ENCODE measurements around the gene P2RX5.
A peak's percentile ranks its signal among the peaks of the same experiment; 100 is the strongest.
"Not testable (repeated sequence)": the region's sequence is repeated elsewhere in the genome, so short reads cannot be mapped to it uniquely, and the experiment has no call there.

Gene P2RX5
- 7.6 to 10.5 reads per million in 2 experiments for total RNA-seq

DNA sequence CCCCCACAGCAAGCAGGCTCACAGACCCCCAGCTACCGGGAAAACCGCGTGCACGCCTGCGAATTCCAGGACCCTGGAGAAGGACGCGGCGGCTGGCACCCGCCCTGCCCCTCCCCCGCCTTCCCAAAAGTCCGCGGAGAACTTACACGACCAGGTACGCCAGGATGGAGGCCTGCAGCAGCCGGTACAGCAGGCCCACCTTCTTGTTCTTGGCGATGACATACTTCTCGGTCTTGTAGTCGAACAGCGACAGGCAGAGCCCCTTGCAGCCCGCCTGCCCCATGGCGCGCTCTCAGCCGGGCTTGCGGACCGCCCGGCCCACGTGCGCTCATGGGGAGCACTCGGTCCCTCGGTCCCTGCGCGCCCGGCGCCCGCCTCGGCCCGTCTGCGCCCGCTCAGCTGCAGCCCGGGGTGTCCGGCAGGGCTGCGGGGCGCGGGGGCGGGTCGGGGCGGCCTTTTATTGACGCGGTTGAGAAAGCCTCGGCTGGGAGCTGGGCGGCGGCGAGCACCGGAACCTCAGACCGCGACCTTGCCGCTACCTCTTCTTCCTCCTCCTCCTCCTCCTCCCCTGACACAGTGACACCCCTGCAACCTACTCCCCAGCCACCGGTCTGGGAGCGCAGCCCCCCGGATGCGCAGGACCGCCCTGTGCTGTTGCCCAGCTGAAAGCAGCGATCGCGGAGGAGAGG, at the start of gene P2RX5:
TSS of gene P2RX5 (minus strand) at position 433 of the 689 bp plus-strand sequence. CDS start at position 283, 150 bp downstream.
- no peak for DNase-seq (ENCODE audit: low read depth)

DNA sequence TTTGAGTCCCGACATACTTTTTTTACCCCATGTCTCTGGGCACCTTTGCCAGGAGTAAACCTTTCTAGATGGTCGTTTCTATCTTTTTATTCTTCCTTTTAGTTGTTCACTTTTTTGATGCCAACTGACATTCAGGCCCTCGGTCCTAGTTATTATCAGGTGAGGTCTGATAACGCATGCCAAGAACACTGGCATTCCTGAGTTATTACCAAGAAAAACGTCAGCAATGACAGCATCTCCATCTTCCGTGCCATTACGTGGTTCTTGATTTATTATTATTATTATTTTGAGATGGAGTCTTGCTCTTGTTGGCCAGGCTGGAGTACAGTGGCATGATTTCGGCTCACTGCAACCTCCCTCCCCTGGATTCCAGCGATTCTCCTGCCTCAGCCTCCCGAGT, 49.1 kb upstream of the P2RX5 start:
- no peak for DNase-seq (ENCODE audit: low read depth)

- no peak for DNase-seq (ENCODE audit: low read depth)
Observed at GRCh38 chr17:3744014-3744413, 48.1 kb upstream of the P2RX5 start.

DNA sequence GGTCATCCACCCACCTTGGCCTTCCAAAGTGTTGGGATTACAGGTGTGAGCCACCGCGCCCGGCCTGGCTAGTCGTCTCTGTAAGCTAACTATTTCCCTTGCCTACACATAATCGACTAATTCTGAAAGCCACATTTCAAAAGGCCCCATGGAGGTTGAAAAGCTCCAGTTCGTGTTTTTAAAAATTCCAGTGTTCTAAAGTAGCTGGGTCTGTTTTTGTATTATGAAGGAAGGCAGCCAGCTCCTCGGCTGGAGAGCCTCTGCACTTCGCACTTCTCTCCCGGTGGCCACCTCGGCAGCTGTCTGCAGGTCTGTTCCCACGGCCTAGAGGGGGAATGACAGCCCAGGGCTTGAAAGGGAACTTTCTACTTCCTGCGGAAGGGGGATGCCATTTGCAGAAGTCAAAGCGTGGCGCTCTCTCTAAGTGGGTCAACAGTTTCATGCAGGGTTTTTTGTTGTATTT, 44.7 kb upstream of the P2RX5 start:
- DNase-seq (ENCODE audit: low read depth), result no peak

DNA sequence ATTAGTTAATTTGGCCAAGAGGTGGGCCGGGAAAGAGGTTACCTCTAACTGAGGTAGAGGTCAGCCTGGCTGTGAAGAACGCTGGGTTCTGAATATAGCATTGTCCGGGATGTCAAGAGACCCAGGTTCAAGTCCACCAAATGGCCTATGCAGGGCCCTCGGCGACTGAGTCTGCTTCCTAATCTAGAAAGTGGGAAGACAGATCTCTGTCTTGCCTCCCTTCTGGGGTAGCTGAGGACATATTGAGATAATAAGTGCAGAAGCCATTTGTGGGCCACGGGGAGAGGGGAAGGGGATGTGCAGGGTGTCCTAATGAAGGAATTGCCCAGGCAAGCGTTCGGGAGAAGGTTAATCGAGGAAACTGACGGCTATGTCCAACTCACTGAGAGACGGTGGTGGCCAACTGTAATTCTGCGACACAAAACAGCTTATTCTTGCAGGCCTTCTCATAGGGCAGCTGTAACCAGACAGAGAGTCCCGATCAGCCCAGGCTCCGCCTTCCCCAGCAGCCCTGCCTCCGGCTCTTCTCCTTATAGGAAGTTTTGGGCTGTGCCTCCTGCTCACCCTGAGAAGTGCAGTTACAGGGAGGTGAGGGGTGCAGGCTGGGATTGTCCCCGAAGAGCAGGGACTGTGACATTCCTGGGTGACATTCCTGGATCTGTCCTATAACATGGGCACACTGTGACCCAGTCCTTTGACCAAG, 43.6 kb upstream of the P2RX5 start:
- DNase-seq (ENCODE audit: low read depth), result no peak

GRCh38 chr17:3738562-3739295, 42.8 kb upstream of the P2RX5 start:
- DNase-seq (ENCODE audit: low read depth), result peak; percentile 40

GRCh38 chr17:3735515-3735914, 39.6 kb upstream of the P2RX5 start:
- DNase-seq (ENCODE audit: low read depth), result no peak

DNA sequence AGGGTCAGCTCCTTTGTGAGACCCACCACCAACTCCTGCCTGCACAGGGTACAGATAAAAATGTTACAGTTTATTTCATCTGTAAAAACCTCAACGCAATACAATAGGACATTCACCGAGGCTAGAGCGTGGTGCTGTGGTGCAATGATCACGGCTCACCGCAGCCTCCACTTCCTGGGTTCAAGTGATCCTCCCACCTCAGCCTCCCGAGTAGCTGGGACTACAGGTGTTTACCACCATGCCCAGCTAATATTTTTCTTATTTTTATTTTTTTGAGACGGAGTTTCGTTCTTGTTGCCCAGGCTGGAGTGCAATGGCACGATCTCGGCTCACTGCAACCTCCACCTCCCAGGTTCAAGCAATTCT, 38.9 kb upstream of the P2RX5 start:
- DNase-seq (ENCODE audit: low read depth), result not testable (repeated sequence)

GRCh38 chr17:3732210-3732621, 36.3 kb upstream of the P2RX5 start:
- no peak for DNase-seq (ENCODE audit: low read depth)

DNA sequence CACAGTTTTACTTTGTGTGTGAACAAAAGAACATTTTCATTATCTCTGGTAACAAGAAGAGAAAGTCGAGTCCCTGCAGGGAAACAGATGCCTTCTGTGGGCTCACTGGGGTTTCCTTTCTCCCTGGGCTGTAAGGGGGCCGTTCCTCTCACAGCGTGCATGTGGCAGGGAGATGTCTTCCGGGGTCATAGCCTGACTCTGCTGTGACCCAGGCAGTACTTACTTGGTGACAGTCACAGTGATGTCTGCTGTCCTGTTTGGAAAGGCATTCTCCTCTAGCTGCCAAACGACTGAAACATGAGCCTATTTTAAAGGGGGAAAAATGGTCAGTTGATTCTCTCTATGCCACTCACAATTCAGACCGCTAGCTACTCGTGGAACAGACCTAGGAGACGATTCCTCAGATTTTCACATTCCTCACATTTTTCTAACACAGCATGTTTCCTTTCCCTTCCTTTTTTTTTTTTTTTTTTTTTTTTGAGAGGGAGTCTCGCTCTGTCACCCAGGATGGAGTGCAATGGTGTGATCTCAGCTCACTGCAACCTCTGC, 35.0 kb upstream of the P2RX5 start:
- DNase-seq (ENCODE audit: low read depth), result no peak

- DNase-seq (ENCODE audit: low read depth), result no peak
Observed at GRCh38 chr17:3729881-3730280, 33.9 kb upstream of the P2RX5 start.

DNA sequence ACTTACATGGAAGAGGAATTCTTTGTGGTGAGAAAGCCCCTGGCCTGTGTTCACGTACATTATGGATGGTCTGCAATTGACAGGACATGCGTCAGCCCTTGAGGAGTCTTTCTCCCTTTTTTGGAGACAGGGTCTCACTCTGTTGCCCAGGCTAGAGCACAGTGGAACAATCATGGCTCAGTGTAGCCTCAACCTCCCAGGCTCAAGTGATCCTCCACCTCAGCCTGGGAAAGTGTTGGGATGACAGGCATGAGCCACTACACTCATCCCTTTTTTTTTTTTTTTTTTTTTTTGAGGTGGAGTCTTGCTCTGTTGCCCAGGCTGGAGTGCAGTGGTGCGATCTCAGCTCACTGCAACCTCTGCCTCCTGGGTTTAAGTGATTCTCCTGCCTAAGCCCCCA, 32.1 kb upstream of the P2RX5 start:
- DNase-seq (ENCODE audit: low read depth), result not testable (repeated sequence)

- no peak for DNase-seq (ENCODE audit: low read depth)
Observed at GRCh38 chr17:3727041-3727440, 31.1 kb upstream of the P2RX5 start.

DNA sequence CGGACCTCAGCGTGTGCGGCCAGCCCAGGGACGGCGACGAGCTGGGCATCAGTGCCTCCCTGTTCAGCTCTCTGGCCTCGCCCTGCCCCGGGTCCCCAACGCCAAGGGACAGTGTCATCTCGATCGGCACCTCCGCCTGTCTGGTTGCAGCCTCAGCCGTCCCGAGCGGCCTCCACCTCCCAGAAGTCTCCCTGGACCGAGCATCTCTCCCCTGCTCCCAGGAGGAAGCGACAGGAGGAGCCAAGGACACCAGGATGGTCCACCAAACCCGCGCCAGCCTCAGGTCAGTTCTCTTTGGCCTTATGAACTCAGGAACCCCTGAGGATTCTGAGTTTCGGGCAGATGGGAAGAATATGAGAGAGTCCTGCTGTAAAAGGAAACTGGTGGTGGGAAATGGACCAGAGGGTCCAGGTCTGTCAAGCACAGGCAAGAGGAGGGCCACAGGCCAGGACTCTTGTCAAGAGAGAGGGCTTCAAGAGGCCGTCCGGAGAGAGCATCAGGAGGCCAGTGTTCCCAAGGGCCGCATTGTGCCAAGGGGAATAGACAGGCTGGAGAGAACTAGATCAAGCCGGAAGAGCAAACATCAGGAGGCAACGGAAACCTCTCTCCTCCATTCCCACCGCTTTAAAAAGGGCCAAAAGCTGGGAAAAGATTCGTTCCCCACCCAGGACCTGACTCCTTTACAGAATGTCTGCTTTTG, 28.6 kb upstream of the P2RX5 start:
- no peak for DNase-seq (ENCODE audit: low read depth)

DNA sequence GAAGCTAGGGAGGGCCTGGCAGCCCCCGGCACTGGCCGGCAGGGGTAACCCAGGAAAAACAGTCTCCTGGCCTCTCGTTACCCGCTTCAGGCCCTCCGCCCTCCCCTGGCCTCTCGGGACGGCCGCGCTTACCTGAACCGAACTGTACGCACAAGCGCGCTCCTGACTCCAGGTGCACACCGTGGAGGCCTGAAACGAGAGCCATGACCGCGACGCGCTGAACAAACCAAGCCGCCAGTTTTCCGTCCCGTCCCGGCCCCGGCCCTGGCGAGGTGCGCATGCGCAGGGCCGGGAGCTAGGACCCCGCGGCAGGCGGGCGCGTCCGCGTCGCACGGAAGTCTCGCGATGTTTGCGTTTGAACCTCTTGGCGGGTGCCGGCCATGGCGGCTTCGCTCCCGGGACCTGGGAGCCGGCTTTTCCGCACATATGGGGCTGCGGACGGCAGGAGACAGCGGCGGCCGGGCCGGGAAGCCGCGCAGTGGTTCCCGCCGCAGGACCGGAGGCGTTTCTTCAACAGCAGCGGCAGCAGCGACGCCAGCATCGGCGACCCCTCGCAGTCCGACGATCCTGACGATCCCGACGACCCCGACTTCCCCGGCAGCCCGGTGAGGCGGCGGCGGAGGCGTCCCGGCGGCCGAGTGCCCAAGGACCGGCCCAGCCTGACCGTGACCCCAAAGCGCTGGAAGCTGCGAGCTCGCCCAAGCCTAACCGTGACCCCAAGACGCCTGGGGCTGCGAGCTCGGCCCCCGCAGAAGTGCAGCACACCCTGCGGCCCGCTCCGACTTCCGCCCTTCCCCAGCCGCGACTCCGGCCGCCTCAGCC, 27.8 kb upstream of the P2RX5 start, which contains the start of gene HASPIN:
TSS of gene HASPIN (plus strand) at position 348 of the 822 bp plus-strand sequence. CDS start at position 381, 33 bp downstream.
- peak; percentile 88 for DNase-seq (ENCODE audit: low read depth)

DNA sequence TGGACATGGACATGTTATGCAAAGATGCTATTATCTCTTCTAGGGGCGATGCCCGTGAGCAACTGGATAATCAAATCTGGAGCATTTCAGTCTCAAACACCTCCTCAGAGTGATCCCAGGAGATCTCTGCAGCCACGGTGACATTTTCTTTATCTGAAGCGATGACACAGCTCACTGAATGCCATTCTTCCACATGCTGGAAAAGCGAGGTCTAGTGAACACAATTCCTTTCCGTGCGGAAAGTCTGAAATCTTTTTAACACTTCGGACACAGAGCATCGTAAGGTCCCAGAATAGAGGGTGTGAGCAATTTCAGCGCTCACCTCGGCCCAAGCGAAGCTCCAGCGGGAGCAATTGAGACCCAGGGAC, 27.2 kb upstream of the P2RX5 start:
- no peak for DNase-seq (ENCODE audit: low read depth)

GRCh38 chr17:3722716-3723115, 26.8 kb upstream of the P2RX5 start:
- no peak for DNase-seq (ENCODE audit: low read depth)

DNA sequence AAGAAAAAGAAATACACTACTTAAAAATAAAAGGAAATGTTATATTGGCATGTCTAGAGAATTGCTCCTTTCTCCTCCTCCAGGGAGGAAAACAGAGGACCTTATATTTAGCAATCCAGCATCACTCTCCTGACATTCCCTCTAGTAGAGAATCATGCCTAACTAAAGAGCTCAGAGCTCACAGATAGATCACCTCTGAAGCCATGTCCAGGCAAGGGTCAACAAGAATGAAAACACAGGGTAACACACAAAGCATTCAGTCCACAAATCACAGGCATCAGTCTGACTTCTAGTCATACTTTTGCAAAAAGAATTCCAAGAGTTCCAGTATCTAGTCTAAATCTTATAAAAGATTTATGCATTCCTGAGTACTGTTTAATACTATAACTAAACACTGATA, 23.3 kb upstream of the P2RX5 start:
- DNase-seq (ENCODE audit: low read depth), result no peak

- no peak for DNase-seq (ENCODE audit: low read depth)
Observed at GRCh38 chr17:3718201-3718600, 22.2 kb upstream of the P2RX5 start.

DNA sequence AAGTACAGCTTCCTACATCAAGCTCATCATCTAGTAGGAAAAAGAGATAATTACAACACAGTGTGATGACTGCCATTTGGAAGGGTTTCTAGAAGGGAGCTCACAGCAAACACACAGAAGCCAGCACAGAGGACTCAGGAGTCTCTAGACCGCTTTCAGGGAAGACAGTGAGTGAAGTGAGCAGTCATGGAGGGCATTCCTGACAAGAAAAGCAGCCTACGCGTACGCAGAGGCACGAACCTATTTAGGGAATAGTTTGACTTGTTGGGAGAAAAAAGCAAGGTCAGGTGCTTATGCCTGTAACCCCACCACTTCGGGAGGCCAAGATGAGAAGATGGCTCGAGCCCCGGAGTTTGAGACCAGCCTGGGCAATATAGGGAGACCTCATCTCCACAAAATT, 19.3 kb upstream of the P2RX5 start:
- no peak for DNase-seq (ENCODE audit: low read depth)

All from T follicular helper cell (primary cell).